HG03196 (cell line): ENCODE measurements around the gene KRTAP5-3.
A peak's percentile ranks its signal among the peaks of the same experiment; 100 is the strongest.
"Not testable (repeated sequence)": the region's sequence is repeated elsewhere in the genome, so short reads cannot be mapped to it uniquely, and the experiment has no call there.

Experiments used
- ATAC-seq: cut with Tn5 transposase; IDR thresholded peaks from one replicate; pipeline ENCODE4 v1.9.1; 2021; ENCODE audit not compliant: unreplicated experiment

The KRTAP5-3 gene

GRCh38 chr11:1584661-1585370 is 23.4 kb downstream of the KRTAP5-3 start, which contains the start of gene KRTAP5-1:
TSS of gene KRTAP5-1 (minus strand) at chr11:1585283. CDS start at chr11:1585249, 34 bp downstream.
- not testable (repeated sequence) for ATAC-seq

- ATAC-seq = not testable (repeated sequence)
Observed at GRCh38 chr11:1582909-1583308, 25.4 kb downstream of the KRTAP5-3 start.

GRCh38 chr11:1581976-1582375 is 26.3 kb downstream of the KRTAP5-3 start:
- no peak for ATAC-seq

DNA sequence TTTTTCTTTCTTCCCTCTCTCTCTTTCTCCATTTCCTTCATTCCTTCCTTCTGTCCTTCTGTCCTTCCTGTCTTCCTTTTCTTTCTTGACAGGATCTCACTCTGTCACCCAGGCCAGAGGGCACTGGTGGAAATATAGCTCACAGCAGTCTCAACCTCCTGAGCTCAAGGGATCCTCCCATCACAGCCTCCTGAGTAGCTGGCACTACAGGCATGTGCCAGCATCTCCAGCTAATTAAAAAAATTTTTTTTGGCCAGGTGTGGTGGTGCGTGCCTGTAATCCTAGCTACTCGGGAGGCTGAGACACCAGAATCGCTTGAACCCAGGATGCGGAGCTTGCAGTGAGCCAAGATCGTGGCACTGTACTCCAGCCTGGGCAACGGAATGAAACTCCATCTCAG is 31.4 kb downstream of the KRTAP5-3 start:
- ATAC-seq = no peak

- ATAC-seq = not testable (repeated sequence)
Observed at GRCh38 chr11:1575756-1576155, 32.5 kb downstream of the KRTAP5-3 start.

GRCh38 chr11:1574933-1575242 is 33.4 kb downstream of the KRTAP5-3 start:
- ATAC-seq = no peak

DNA sequence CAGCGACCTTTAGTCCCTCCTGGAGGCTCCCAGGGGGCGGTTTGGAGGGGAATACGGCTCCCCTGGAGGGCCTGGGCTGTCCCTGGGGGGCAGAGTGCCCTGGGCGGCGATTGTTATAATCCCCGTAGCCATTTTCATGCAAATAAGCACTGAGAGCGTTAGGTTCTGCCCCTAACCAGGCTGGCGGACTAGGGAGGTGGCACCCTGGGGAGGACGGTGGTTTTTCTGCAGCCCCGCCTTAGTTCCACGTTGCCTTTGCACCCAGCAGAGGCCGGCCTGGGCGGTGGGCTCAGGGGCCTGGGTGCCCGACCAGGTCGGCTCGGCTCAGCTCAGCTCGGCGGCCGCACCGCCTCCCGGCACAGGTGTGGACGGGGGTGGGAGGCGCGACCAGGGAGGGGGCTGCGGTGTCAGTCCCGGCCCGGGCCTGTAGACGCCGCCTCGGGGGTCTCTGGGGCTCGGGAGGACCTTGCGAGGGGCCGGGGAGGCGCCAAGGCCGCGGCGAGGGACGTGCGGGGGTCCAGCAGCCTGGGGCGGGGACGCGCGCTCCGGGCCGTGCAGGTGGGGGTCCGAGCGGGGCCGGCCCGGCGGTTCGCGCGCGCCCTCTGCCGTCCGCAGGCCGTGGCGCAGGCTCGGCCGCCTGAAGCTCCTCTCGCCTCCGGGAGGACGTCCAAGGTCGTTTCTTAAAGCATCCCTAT is 33.9 kb downstream of the KRTAP5-3 start:
- no peak for ATAC-seq

DNA sequence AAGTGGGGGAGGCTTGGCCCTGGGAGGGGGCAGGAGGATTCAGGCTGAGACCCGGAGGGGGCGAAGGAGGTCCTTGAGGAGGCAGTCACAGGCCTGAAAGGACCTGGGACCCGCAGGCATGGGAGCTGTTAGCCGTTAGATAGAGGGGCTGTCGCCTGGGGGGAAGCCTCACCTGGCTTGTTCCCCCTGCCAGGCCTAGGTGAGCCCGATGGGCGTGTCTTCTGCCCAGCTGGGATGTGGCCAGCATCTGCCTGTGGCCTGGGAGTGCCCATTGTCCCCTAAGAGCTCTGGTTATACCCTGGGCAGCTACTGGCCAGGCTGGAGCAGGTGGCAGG is 34.4 kb downstream of the KRTAP5-3 start:
- no peak for ATAC-seq

DNA sequence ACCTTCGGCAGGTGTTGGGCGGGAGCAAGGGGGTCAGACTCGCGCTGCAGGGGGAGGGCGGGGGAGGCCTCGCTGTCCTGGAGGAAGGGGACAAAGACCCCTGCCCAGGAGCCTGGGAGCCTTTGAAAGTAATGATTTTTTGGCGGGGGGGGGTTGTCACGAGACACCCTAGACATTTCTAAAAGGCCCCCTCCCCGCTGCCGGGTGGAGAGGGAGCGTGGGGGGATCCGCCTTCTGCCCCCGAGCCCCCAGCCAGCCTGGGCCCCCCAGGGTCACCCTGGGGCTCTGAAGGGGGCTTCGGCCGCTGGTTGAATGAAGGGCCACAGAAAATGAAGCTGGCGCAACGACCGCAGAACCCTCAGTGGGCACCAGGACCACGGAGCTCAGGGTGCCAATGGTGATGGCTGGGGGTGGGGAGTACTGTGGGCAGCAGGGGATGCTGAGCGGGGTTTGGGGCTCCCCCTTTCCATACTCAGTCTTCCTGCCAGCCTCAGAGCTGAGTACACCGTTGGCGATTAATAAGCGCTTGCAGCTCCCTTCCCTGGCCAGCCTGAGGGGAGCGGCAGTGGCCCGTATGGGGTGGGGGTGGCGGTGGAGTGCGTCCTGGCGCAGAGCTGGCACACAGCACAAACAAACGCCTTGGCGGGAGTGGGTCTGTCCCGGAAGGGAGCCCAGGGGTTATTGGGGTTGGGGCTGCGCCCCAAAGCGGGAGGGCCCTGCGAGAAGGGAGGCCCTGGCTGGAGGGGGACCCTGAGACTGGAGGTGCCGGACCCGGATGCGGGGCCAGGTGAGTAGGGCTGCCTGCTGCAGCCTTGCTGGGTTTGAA is 35.0 kb downstream of the KRTAP5-3 start:
- no peak for ATAC-seq

- ATAC-seq = peak; percentile 46
Observed at GRCh38 chr11:1572197-1573076, 35.8 kb downstream of the KRTAP5-3 start, which contains the start of gene DUSP8. TSS of gene DUSP8 (minus strand) at chr11:1572271. CDS start at chr11:1565826, 6,445 bp downstream.

DNA sequence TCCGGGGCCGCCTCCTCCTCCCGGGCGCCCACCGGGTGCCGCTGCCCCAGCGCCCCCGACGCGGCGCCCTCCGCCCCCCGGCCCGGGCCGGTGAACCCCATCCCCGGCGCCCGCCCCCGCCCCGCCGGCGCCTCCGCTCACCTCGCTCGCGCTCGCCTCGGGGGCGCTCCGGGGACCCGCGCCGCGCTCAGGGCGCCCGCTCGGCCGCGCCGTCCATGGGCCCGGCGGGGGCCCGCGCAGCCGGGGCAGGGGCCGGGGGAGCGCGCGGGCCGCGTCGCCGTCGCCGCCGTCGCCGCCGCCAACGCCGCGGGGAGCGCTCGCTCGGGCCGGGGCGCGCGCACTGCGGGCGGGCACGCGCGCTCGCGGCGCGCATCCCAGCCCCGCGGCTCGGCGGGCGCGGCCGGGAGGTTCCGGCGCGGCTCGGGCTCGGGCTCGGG is 36.5 kb downstream of the KRTAP5-3 start:
- no peak for ATAC-seq

DNA sequence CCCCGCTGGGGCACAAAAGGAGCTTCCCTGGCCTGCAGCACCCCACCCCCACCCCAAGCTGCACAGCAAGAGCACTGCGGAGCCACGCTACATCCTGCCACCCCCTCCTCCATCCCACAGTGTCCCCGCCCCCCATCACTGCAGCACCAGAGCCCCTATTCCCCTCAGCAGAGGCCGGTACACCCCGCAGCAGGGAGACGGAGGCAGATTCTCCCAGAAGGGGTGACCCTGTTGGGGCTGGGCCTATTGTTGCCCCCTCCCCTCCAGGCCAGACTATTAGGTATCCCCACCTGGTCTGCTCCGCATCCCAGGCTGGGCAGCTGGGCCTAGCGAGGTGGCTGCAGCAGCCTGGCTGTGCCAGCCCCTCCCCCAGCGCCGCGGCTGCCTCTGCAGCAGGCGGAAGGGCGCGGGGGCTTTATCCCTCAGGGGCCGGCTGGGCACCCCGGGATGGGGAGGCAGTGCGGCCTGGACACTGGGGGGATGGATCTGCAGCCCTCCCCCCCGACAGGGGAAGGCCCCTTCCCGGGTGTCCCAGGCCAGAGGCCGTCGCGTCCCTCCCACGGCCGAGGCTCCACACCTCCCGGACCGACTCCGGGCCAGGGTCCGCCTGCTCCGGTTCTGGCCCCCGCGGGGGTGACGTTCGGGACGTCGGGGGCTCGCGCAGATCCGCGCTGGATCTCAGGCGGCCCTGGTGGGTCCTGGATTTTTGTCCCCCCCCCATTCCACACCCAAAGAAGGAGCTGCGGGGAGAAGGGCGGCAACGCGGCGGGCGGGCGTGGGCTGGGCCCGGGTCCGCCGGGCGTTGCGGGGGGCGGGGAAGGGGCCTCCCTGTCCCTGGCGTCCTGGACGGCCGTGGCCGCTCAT is 37.1 kb downstream of the KRTAP5-3 start:
- ATAC-seq = no peak

DNA sequence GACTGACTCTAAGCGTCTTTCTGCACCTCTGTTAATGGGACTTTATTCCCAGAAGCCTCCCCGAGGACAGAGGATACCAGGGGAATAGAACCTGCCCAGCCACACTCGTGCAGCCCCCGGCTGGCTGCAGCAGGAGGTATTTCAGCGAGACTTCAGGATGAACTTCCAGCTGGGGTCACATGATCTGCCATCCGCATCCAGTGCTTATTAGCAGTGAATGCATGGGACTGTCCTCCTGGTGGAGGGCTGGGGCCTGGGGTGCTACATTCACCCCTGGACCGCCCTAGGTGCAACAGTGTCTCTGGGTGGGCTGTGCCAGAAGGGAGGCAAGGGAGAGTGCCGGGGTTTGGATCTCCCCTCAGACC is 37.8 kb downstream of the KRTAP5-3 start:
- no peak for ATAC-seq

- no peak for ATAC-seq
Observed at GRCh38 chr11:1570001-1570453, 38.2 kb downstream of the KRTAP5-3 start.

GRCh38 chr11:1569251-1569780 is 38.9 kb downstream of the KRTAP5-3 start:
- no peak for ATAC-seq

DNA sequence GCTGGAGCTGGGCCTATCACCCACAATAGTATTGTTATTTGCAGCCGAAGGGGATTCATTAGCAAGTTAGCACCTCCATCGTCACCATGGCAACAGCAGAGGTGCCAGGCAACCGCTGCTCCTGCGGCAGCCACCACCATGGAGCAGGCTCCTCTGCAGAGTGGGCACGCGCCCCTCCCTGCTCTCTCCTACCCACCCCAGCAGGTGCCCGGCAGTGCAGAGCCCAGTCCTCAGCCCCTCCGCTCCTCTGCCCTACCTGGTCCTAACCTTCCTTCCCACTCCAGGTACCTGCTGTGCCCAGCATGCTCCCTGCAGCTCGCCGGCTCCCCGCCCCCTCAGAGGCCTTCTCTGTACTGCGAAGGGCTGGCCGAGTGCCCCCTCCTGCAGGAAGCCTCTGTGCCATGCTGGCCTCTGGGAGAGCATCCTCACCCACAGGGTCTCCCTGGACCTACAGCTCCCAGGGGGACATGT is 39.8 kb downstream of the KRTAP5-3 start:
- no peak for ATAC-seq

DNA sequence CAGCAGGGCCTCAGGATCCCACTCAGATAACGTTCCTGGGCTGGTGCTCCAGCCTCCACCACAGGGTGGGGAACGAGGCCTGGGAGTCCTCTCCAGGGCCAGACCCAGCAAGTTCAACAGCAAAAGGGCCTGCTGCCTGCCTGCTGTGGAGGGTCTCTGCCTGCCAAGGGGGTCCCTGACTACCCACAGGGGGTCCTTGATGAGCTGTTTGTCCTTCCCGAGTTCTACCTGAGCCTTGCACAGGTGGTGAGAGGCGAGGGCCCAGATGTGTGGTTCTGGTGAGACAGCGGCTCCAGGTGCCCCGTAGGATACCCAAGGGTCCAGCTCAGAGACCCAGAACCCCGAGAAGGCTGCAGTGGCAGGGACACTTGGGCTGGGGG is 40.6 kb downstream of the KRTAP5-3 start:
- ATAC-seq = no peak

DNA sequence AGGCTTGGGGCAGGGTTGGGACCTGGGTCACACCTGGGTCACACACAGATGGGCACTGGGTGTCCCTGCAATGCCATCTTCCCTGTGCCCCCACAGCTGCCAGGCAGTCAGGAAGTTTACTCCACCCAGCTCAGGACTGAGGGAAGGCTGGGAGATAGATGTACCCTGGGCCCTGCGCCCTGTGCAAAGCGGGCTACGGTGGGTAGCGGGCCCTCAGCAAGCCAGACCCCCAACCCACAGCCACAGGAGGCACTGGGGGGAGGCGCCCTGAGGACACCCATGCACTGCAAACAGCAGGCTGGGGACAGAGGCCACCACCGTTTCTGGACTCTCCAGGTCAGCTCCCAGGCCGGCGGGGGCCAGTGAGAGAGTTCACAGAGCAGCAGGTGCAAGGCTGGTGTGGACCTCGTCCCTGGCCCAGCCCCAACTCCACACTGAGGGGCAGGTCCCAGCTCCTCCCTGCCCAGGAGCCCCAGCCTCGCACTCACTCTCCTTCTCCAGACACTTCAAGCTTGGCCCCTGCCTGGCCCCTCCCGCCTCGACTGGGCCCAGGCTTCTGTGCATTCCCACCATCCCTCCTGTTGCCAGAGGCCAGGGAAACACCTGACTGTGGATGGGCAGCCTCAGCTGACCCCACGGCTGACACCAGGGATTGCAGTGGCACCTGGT is 41.1 kb downstream of the KRTAP5-3 start:
- ATAC-seq = no peak
